Measurements from ENCODE around the gene PFAS. TPM values are rescaled to one million over a fixed set of nuclear protein-coding genes. Genes with fewer than 3 reads are reported as not detected.

The PFAS gene
- total RNA-seq, 1 experiment from 2014 or later = 246 TPM

DNA sequence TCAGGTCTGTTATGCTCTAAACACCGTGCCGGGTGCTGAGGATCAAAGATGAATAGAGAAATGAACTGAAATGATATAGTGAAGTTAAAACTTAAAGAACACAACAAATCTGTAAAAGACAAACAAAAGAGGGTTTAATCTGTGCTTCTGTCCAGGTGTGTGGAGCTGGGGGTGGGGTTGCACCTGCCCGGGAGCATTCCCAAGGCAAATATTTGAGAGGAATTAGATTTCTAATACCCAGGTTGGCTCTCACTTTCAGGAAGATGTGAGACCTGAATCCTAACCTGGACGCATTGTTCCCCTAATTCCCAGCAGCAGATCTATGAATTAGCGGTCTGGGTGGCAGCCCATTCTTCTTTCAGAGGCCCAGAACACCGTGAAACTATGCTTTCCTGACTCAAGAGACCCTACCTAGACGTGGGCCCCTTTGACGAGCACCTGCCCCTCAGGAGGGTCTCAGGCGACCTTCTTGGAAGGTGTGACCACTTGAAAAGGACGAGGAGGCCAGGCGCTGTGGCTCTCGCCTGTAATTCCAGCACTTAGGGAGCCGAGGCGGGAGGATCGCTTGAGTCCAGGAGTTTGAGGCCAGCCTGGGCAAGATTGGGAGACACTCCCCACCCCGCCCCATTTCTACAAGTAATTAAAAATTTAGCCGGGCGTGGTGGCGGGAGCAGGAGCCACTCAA, 38.7 kb downstream of the PFAS start:
- H3K4me3 Mint-ChIP-seq = peak overlapping the region; percentile 92
- ChIA-PET POLR2A (interaction anchor here (1.0 to 2.2 kb wide), 2 partner anchors 39 to 61 kb away, joined by 4 to 12 read pairs; partner anchors contain the start of genes CTC1 and PFAS), CTCF (interaction anchor here (1.4 kb wide), 1 partner anchor 12 kb away, joined by 4 read pairs; no protein-coding TSS in a partner anchor)
- TF ChIP-seq, protein P1, sequence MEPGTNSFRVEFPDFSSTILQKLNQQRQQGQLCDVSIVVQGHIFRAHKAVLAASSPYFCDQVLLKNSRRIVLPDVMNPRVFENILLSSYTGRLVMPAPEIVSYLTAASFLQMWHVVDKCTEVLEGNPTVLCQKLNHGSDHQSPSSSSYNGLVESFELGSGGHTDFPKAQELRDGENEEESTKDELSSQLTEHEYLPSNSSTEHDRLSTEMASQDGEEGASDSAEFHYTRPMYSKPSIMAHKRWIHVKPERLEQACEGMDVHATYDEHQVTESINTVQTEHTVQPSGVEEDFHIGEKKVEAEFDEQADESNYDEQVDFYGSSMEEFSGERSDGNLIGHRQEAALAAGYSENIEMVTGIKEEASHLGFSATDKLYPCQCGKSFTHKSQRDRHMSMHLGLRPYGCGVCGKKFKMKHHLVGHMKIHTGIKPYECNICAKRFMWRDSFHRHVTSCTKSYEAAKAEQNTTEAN (CRISPR knock-in tag; IDR thresholded peaks at IDR 0.05) = no peak
- TF ChIP-seq CREM (CRISPR knock-in tag; IDR thresholded peaks at IDR 0.05) (no peak), FOXJ3 (CRISPR knock-in tag; IDR thresholded peaks at IDR 0.05; ENCODE audit: borderline replicate concordance) (no peak), RORB (CRISPR knock-in tag; IDR thresholded peaks at IDR 0.05) (no peak), TP53 (CRISPR knock-in tag; IDR thresholded peaks at IDR 0.05) (no peak), SP1 (CRISPR knock-in tag; conservative IDR thresholded peaks at IDR 0.05) (no peak), ELF4 (CRISPR knock-in tag; IDR thresholded peaks at IDR 0.05; ENCODE audit: low read depth) (no peak)
- TF ChIP-seq, protein P2, sequence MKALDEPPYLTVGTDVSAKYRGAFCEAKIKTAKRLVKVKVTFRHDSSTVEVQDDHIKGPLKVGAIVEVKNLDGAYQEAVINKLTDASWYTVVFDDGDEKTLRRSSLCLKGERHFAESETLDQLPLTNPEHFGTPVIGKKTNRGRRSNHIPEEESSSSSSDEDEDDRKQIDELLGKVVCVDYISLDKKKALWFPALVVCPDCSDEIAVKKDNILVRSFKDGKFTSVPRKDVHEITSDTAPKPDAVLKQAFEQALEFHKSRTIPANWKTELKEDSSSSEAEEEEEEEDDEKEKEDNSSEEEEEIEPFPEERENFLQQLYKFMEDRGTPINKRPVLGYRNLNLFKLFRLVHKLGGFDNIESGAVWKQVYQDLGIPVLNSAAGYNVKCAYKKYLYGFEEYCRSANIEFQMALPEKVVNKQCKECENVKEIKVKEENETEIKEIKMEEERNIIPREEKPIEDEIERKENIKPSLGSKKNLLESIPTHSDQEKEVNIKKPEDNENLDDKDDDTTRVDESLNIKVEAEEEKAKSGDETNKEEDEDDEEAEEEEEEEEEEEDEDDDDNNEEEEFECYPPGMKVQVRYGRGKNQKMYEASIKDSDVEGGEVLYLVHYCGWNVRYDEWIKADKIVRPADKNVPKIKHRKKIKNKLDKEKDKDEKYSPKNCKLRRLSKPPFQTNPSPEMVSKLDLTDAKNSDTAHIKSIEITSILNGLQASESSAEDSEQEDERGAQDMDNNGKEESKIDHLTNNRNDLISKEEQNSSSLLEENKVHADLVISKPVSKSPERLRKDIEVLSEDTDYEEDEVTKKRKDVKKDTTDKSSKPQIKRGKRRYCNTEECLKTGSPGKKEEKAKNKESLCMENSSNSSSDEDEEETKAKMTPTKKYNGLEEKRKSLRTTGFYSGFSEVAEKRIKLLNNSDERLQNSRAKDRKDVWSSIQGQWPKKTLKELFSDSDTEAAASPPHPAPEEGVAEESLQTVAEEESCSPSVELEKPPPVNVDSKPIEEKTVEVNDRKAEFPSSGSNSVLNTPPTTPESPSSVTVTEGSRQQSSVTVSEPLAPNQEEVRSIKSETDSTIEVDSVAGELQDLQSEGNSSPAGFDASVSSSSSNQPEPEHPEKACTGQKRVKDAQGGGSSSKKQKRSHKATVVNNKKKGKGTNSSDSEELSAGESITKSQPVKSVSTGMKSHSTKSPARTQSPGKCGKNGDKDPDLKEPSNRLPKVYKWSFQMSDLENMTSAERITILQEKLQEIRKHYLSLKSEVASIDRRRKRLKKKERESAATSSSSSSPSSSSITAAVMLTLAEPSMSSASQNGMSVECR (CRISPR knock-in tag; IDR thresholded peaks at IDR 0.05; ENCODE audit: borderline replicate concordance) = no peak
- TF ChIP-seq, protein P3, sequence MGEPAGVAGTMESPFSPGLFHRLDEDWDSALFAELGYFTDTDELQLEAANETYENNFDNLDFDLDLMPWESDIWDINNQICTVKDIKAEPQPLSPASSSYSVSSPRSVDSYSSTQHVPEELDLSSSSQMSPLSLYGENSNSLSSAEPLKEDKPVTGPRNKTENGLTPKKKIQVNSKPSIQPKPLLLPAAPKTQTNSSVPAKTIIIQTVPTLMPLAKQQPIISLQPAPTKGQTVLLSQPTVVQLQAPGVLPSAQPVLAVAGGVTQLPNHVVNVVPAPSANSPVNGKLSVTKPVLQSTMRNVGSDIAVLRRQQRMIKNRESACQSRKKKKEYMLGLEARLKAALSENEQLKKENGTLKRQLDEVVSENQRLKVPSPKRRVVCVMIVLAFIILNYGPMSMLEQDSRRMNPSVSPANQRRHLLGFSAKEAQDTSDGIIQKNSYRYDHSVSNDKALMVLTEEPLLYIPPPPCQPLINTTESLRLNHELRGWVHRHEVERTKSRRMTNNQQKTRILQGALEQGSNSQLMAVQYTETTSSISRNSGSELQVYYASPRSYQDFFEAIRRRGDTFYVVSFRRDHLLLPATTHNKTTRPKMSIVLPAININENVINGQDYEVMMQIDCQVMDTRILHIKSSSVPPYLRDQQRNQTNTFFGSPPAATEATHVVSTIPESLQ (CRISPR knock-in tag; IDR thresholded peaks at IDR 0.05) = no peak
- TF ChIP-seq, protein P4, sequence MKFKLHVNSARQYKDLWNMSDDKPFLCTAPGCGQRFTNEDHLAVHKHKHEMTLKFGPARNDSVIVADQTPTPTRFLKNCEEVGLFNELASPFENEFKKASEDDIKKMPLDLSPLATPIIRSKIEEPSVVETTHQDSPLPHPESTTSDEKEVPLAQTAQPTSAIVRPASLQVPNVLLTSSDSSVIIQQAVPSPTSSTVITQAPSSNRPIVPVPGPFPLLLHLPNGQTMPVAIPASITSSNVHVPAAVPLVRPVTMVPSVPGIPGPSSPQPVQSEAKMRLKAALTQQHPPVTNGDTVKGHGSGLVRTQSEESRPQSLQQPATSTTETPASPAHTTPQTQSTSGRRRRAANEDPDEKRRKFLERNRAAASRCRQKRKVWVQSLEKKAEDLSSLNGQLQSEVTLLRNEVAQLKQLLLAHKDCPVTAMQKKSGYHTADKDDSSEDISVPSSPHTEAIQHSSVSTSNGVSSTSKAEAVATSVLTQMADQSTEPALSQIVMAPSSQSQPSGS (CRISPR knock-in tag; IDR thresholded peaks at IDR 0.05; ENCODE audit: borderline replicate concordance, low read depth) = no peak
- TF ChIP-seq, protein P5, sequence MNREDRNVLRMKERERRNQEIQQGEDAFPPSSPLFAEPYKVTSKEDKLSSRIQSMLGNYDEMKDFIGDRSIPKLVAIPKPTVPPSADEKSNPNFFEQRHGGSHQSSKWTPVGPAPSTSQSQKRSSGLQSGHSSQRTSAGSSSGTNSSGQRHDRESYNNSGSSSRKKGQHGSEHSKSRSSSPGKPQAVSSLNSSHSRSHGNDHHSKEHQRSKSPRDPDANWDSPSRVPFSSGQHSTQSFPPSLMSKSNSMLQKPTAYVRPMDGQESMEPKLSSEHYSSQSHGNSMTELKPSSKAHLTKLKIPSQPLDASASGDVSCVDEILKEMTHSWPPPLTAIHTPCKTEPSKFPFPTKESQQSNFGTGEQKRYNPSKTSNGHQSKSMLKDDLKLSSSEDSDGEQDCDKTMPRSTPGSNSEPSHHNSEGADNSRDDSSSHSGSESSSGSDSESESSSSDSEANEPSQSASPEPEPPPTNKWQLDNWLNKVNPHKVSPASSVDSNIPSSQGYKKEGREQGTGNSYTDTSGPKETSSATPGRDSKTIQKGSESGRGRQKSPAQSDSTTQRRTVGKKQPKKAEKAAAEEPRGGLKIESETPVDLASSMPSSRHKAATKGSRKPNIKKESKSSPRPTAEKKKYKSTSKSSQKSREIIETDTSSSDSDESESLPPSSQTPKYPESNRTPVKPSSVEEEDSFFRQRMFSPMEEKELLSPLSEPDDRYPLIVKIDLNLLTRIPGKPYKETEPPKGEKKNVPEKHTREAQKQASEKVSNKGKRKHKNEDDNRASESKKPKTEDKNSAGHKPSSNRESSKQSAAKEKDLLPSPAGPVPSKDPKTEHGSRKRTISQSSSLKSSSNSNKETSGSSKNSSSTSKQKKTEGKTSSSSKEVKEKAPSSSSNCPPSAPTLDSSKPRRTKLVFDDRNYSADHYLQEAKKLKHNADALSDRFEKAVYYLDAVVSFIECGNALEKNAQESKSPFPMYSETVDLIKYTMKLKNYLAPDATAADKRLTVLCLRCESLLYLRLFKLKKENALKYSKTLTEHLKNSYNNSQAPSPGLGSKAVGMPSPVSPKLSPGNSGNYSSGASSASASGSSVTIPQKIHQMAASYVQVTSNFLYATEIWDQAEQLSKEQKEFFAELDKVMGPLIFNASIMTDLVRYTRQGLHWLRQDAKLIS (CRISPR knock-in tag; IDR thresholded peaks at IDR 0.05; ENCODE audit: borderline replicate concordance) = no peak
- TF ChIP-seq, protein P6, sequence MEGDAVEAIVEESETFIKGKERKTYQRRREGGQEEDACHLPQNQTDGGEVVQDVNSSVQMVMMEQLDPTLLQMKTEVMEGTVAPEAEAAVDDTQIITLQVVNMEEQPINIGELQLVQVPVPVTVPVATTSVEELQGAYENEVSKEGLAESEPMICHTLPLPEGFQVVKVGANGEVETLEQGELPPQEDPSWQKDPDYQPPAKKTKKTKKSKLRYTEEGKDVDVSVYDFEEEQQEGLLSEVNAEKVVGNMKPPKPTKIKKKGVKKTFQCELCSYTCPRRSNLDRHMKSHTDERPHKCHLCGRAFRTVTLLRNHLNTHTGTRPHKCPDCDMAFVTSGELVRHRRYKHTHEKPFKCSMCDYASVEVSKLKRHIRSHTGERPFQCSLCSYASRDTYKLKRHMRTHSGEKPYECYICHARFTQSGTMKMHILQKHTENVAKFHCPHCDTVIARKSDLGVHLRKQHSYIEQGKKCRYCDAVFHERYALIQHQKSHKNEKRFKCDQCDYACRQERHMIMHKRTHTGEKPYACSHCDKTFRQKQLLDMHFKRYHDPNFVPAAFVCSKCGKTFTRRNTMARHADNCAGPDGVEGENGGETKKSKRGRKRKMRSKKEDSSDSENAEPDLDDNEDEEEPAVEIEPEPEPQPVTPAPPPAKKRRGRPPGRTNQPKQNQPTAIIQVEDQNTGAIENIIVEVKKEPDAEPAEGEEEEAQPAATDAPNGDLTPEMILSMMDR (IDR thresholded peaks at IDR 0.05) = no peak
- TF ChIP-seq, protein P7, sequence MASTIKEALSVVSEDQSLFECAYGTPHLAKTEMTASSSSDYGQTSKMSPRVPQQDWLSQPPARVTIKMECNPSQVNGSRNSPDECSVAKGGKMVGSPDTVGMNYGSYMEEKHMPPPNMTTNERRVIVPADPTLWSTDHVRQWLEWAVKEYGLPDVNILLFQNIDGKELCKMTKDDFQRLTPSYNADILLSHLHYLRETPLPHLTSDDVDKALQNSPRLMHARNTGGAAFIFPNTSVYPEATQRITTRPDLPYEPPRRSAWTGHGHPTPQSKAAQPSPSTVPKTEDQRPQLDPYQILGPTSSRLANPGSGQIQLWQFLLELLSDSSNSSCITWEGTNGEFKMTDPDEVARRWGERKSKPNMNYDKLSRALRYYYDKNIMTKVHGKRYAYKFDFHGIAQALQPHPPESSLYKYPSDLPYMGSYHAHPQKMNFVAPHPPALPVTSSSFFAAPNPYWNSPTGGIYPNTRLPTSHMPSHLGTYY (CRISPR knock-in tag; IDR thresholded peaks at IDR 0.05) = no peak
- TF ChIP-seq, protein P8, sequence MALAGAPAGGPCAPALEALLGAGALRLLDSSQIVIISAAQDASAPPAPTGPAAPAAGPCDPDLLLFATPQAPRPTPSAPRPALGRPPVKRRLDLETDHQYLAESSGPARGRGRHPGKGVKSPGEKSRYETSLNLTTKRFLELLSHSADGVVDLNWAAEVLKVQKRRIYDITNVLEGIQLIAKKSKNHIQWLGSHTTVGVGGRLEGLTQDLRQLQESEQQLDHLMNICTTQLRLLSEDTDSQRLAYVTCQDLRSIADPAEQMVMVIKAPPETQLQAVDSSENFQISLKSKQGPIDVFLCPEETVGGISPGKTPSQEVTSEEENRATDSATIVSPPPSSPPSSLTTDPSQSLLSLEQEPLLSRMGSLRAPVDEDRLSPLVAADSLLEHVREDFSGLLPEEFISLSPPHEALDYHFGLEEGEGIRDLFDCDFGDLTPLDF (CRISPR knock-in tag; IDR thresholded peaks at IDR 0.05) = no peak
- TF ChIP-seq, protein P9, sequence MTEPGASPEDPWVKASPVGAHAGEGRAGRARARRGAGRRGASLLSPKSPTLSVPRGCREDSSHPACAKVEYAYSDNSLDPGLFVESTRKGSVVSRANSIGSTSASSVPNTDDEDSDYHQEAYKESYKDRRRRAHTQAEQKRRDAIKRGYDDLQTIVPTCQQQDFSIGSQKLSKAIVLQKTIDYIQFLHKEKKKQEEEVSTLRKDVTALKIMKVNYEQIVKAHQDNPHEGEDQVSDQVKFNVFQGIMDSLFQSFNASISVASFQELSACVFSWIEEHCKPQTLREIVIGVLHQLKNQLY (CRISPR knock-in tag; IDR thresholded peaks at IDR 0.05) = no peak
- no peaks in the 10 kb centered on the region; the same call in 1 of the 2 replicates for H3K27me3 Mint-ChIP-seq (ENCODE audit: low read depth)
- H3K36me3 Mint-ChIP-seq = no peaks in the 10 kb centered on the region; the same call in 1 of the 2 replicates
- DNase-seq (ENCODE audit: low spot score) (no peak), ATAC-seq (no peak)
- H3K27ac Mint-ChIP-seq = peak overlapping the region; percentile 92
- peaks cover 24% of the 10 kb centered on the region for H3K4me1 Mint-ChIP-seq
- no peaks in the 10 kb centered on the region for H3K9me3 Mint-ChIP-seq

Data from WTC11 (cell line).